Activated CD8-positive, alpha-beta memory T cell treated with anti-CD3 and anti-CD28 coated beads, Interleukin-2, amount 50 U/mL, for 48 hours (primary cell): ENCODE data around the gene BAX.
A peak's percentile ranks its signal among the peaks of the same experiment; 100 is the strongest.

Experiments
- DNase-seq: peaks from one replicate; pipeline ENCODE4 v3.0.0-alpha.2; 2020

The BAX gene

GRCh38 chr19:48963371-48964204 lies 8.9 kb downstream of the BAX start:
- DNase-seq: peak; percentile 89

GRCh38 chr19:48964205-48965039 lies 9.7 kb downstream of the BAX start:
- peak; percentile 68 for DNase-seq

GRCh38 chr19:48965040-48965805 lies 10.5 kb downstream of the BAX start, which contains the start of gene FTL:
TSS of gene FTL (plus strand) at chr19:48965309. CDS start at chr19:48965508, 199 bp downstream.
- DNase-seq: peak; percentile 97

- DNase-seq: peak; percentile 93
These were observed 11.3 kb downstream of the BAX start for GRCh38 chr19:48965806-48966540.

- DNase-seq: peak; percentile 60
These were observed 12.1 kb downstream of the BAX start for GRCh38 chr19:48966541-48967345.

- DNase-seq: peak; percentile 63
These were observed 12.9 kb downstream of the BAX start for GRCh38 chr19:48967346-48968178.

- no peak for DNase-seq
These were observed 13.5 kb downstream of the BAX start for GRCh38 chr19:48968179-48968661.

- DNase-seq: no peak
These were observed 14.1 kb downstream of the BAX start for GRCh38 chr19:48968813-48969218.

GRCh38 chr19:48969276-48970138 lies 14.8 kb downstream of the BAX start:
- DNase-seq: no peak

GRCh38 chr19:48970139-48970766 lies 15.6 kb downstream of the BAX start:
- no peak for DNase-seq

- DNase-seq: peak; percentile 95
These were observed 16.3 kb downstream of the BAX start for GRCh38 chr19:48970923-48971395.

- DNase-seq: no peak
These were observed 21.5 kb downstream of the BAX start for GRCh38 chr19:48975947-48976847.

GRCh38 chr19:48977061-48977460 lies 22.4 kb downstream of the BAX start:
- no peak for DNase-seq

- DNase-seq: no peak
These were observed 27.6 kb downstream of the BAX start for GRCh38 chr19:48982280-48982679.

- DNase-seq: no peak
These were observed 31.0 kb downstream of the BAX start for GRCh38 chr19:48985711-48986110.

- DNase-seq: no peak
These were observed 31.5 kb downstream of the BAX start for GRCh38 chr19:48986211-48986610.

- no peak for DNase-seq
These were observed 32.6 kb downstream of the BAX start for GRCh38 chr19:48987323-48987722.

- no peak for DNase-seq
These were observed 33.6 kb downstream of the BAX start for GRCh38 chr19:48988286-48988685.
